ENCODE data around the gene PLPPR5. TPM values are rescaled to one million over a fixed set of nuclear protein-coding genes. Genes with fewer than 3 reads are reported as not detected.

PLPPR5 gene
- total and polyA plus RNA-seq, 10 of the 15 experiments (the other 5 are each of a cell fraction or from before 2014, with no cell fraction given) = under 0.01 to 0.11 (median 0.02) TPM; not detected in 7

DNA sequence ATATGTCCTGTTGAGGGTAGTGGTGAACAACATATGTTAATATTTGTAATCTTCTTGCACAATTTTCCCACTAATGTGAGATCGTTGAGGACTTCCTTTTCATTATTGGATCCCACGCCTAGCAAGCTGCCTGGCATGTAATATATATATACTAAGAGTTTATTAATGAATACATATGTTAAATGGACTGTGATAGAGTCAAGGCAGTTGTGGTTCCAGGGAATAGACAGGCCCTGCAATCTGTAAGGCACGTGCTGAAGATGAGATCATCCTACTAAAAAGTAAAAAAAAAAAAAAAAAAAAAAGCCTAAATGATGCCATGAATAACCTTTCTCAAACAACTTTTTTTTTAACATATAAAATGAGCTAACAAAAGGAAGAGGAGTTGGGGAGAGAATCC, 28.9 kb downstream of the PLPPR5 start:
- Histone ChIP-seq H4K20me1 (ENCODE audit: control insufficient read depth, insufficient read depth) (no peaks in the 10 kb centered on the region), H3K27ac (ENCODE audit: control insufficient read depth, insufficient read depth) (no peak overlapping the region), H3K4me2 (ENCODE audit: control insufficient read depth, insufficient read depth) (no peak overlapping the region), H3K4me3 (no peak overlapping the region), H3K36me3 (ENCODE audit: control insufficient read depth in 2 of 2, insufficient read depth in 2 of 2, low read length in 1 of 2) (no peaks in the 10 kb centered on the region), H3K9me3 (replicated peaks; ENCODE audit: control insufficient read depth, insufficient read depth, low read length) (no peaks in the 10 kb centered on the region), H3K9ac (ENCODE audit: control insufficient read depth, insufficient read depth, low read length) (no peak overlapping the region), H3K4me1 (ENCODE audit: control insufficient read depth, insufficient read depth, low read length) (no peaks in the 10 kb centered on the region), H2AFZ (ENCODE audit: control insufficient read depth, low read depth, low read length) (no peak overlapping the region), H3K27me3 (replicated peaks in 1 of 2; ENCODE audit: control insufficient read depth in 2 of 2, insufficient read depth in 2 of 2, low read length in 1 of 2) (no peaks in the 10 kb centered on the region), H3K79me2 (ENCODE audit: control insufficient read depth, insufficient read depth, low read length) (no peaks in the 10 kb centered on the region)
- intact Hi-C loops (cut with micrococcal nuclease; ENCODE audit: unreplicated experiment) (no loop called here), in situ Hi-C loops (cut with MboI) (no loop called here)
- ChIA-PET SMC1A (ENCODE audit: uncharacterized antibody, unreplicated experiment) (no interaction called here), POLR2A (no interaction called here), RAD21 (ENCODE audit: unreplicated experiment) (no interaction called here), CTCF (interaction anchor here (0.7 kb wide), 1 partner anchor 38 kb away, joined by 3 read pairs; no protein-coding TSS in a partner anchor)
- BruUV-seq (replicated peaks) = no TSS peak
- FAIRE-seq (no peak), DNase-seq (ENCODE audit: low read depth, low spot score) (no peak), ATAC-seq (no peak)
- no peak for TF ChIP-seq PKNOX1 (IDR thresholded peaks at IDR 0.05)
- no peak for TF ChIP-seq SREBF1 (IDR thresholded peaks at IDR 0.05; ENCODE audit: low read length)
- no peak for TF ChIP-seq ZBTB11 (CRISPR knock-in tag; IDR thresholded peaks at IDR 0.05)
- TF ChIP-seq EGR1 (IDR thresholded peaks at IDR 0.05; ENCODE audit: borderline replicate concordance in 1 of 2, low read depth in 2 of 2, low read length in 2 of 2) = no peak
- TF ChIP-seq, protein P1, sequence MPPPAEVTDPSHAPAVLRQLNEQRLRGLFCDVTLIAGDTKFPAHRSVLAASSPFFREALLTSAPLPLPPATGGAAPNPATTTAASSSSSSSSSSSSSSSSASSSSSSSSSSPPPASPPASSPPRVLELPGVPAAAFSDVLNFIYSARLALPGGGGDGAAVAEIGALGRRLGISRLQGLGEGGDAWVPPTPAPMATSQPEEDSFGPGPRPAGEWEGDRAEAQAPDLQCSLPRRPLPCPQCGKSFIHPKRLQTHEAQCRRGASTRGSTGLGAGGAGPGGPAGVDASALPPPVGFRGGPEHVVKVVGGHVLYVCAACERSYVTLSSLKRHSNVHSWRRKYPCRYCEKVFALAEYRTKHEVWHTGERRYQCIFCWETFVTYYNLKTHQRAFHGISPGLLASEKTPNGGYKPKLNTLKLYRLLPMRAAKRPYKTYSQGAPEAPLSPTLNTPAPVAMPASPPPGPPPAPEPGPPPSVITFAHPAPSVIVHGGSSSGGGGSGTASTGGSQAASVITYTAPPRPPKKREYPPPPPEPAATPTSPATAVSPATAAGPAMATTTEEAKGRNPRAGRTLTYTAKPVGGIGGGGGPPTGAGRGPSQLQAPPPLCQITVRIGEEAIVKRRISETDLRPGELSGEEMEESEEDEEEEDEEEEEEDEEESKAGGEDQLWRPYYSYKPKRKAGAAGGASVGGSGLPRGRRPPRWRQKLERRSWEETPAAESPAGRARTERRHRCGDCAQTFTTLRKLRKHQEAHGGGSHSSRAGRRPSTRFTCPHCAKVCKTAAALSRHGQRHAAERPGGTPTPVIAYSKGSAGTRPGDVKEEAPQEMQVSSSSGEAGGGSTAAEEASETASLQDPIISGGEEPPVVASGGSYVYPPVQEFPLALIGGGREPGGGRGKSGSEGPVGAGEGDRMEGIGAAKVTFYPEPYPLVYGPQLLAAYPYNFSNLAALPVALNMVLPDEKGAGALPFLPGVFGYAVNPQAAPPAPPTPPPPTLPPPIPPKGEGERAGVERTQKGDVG (CRISPR knock-in tag; IDR thresholded peaks at IDR 0.05) = no peak
- no peak for TF ChIP-seq HCFC1 (IDR thresholded peaks at IDR 0.05; ENCODE audit: low read length)
- no peak for TF ChIP-seq TCF7 (IDR thresholded peaks at IDR 0.05; ENCODE audit: borderline replicate concordance)
- TF ChIP-seq RBBP5 (conservative IDR thresholded peaks at IDR 0.05) = no peak
- no peak for TF ChIP-seq NBN (IDR thresholded peaks at IDR 0.05)
- WGBS (ENCODE audit: insufficient coverage, insufficient replicate concordance, low lambda C conversion rate, missing lambda C conversion rate) = 0% methylated on average over 3 of the region's 3 CpGs

Data from GM12878 (cell line).